ENCODE measurements around the gene NUDCD2.

GRCh38 chr5:163459462-163459818 is 462 bp downstream of the NUDCD2 start:
- no peak for TF ChIP-seq CTCF (IDR thresholded peaks at IDR 0.05 in 2 of 3, conservative IDR thresholded peaks at IDR 0.05 in 1 of 3; ENCODE audit: borderline replicate concordance in 1 of 3, insufficient read depth in 1 of 3, low read depth in 2 of 3, low read length in 2 of 3)
- TF ChIP-seq SIN3A (IDR thresholded peaks at IDR 0.05; ENCODE audit: low read depth) = no peak
- TF ChIP-seq EZH2 (IDR thresholded peaks at IDR 0.05) = no peak
- TF ChIP-seq POLR2A (IDR thresholded peaks at IDR 0.05; ENCODE audit: borderline replicate concordance, extremely low read depth, insufficient read depth, insufficient read length) = no peak
- TF ChIP-seq ELF1 (IDR thresholded peaks at IDR 0.05; ENCODE audit: borderline replicate concordance, low read depth) = no peak

Data from HCT116 (cell line).